OCI-LY1 (cell line): Measurements from ENCODE around the gene LTBP2.

Source experiments
- H2AFZ ChIP-seq: fragments of 200-600 bp; sonication (generic), shearing (Covaris generic); 2 replicates; pipeline ENCODE4 v1.6.0; 2014; ENCODE audit warnings: antibody characterized with exemption, mild to moderate bottlenecking, low read length
- H3F3A ChIP-seq: fragments of 200-600 bp; sonication (generic), shearing (Covaris generic); 2 replicates; pipeline ENCODE4 v1.6.0; 2014; ENCODE audit warnings: mild to moderate bottlenecking, antibody characterized with exemption, low read length, moderate library complexity; ENCODE audit not compliant: insufficient read depth
- H3K27ac ChIP-seq: fragments of 200-600 bp; sonication (generic); 2 replicates; pipeline ENCODE4 v1.5.1; 2014; ENCODE audit warnings: low read length, mixed run types, mild to moderate bottlenecking, low read depth; ENCODE audit not compliant: poor library complexity, severe bottlenecking
- H3K27me3 ChIP-seq: fragments of 200-600 bp; sonication (generic); 2 replicates; pipeline ENCODE4 v1.6.0; 2014; ENCODE audit warnings: antibody characterized with exemption, mild to moderate bottlenecking, low read length, moderate library complexity; ENCODE audit not compliant: insufficient read depth
- H3K36me3 ChIP-seq: fragments of 200-600 bp; sonication (generic); 2 replicates; pipeline ENCODE4 v1.6.1; 2014; ENCODE audit warnings: mild to moderate bottlenecking, antibody characterized with exemption, low read length, moderate library complexity, mixed read lengths; ENCODE audit not compliant: insufficient read depth
- H3K4me1 ChIP-seq: fragments of 200-600 bp; sonication (generic); 2 replicates; pipeline ENCODE4 v1.5.1; 2014; ENCODE audit warnings: mild to moderate bottlenecking, low read length, moderate library complexity; ENCODE audit not compliant: insufficient read depth, severe bottlenecking
- H3K4me2 ChIP-seq: fragments of 200-600 bp; sonication (generic), shearing (Covaris generic); 2 replicates; pipeline ENCODE4 v1.6.1; 2014; ENCODE audit warnings: low read length
- H3K4me3 ChIP-seq: fragments of 200-600 bp; sonication (generic); 2 replicates; pipeline ENCODE4 v1.5.1; 2014; ENCODE audit warnings: low read length, low read depth, mild to moderate bottlenecking, mixed read lengths; ENCODE audit not compliant: poor library complexity, severe bottlenecking
- H3K79me2 ChIP-seq: fragments of 200-600 bp; shearing (Covaris generic); 2 replicates; pipeline ENCODE4 v1.6.1; 2016; ENCODE audit warnings: mixed run types, low read length, mixed read lengths; ENCODE audit not compliant: insufficient read depth
- H3K9ac ChIP-seq: fragments of 200-600 bp; sonication (generic), shearing (Covaris generic); 2 replicates; pipeline ENCODE4 v1.6.1; 2014; ENCODE audit warnings: mild to moderate bottlenecking, low read length, mixed read lengths
- H3K9me2 ChIP-seq: fragments of 200-600 bp; sonication (generic), shearing (Covaris generic); 2 replicates; pipeline ENCODE4 v1.6.1; 2014; ENCODE audit warnings: low read depth, mild to moderate bottlenecking, low read length, mixed read lengths
- H3K9me3 ChIP-seq: fragments of 200-600 bp; shearing (Covaris generic); 2 replicates; pipeline ENCODE4 v1.6.1; 2014; ENCODE audit warnings: low read length, mixed read lengths
- H4K20me1 ChIP-seq: fragments of 200-600 bp; sonication (generic), shearing (Covaris generic); 2 replicates; pipeline ENCODE4 v1.6.0; 2016; ENCODE audit warnings: mild to moderate bottlenecking, low read length; ENCODE audit not compliant: insufficient read depth
- EZH2 ChIP-seq: fragments of 200-600 bp; sonication (generic), shearing (Covaris generic); IDR thresholded peaks from 2 replicates; pipeline ENCODE4 v1.8.0; 2017; ENCODE audit warnings: borderline replicate concordance, mixed run types, mild to moderate bottlenecking, antibody characterized with exemption, low read length, moderate library complexity, mixed read lengths
- TF ChIP-seq, protein P1 (sequence below): fragments of 200-600 bp; sonication (generic), shearing (Covaris generic); IDR thresholded peaks from 2 replicates; pipeline ENCODE4 v1.5.1; 2017; ENCODE audit warnings: mild to moderate bottlenecking, antibody characterized with exemption, low read length, moderate library complexity, mixed read lengths

The LTBP2 gene

GRCh38 chr14:74654931-74655330 is 42.9 kb upstream of the LTBP2 start:
- H3K9ac ChIP-seq: no peak overlapping the region
- no peak overlapping the region for H2AFZ ChIP-seq
- no peaks in the 10 kb centered on the region for H3K27me3 ChIP-seq
- H3K4me1 ChIP-seq: no peaks in the 10 kb centered on the region
- no peaks in the 10 kb centered on the region for H3K9me2 ChIP-seq
- no peaks in the 10 kb centered on the region for H3F3A ChIP-seq
- H3K4me3 ChIP-seq: no peak overlapping the region
- H3K36me3 ChIP-seq: peaks cover under 1% of the 10 kb centered on the region; the same call in 1 of the 2 replicates
- H3K4me2 ChIP-seq: no peak overlapping the region
- no peak overlapping the region for H3K27ac ChIP-seq
- H4K20me1 ChIP-seq: no peaks in the 10 kb centered on the region
- H3K79me2 ChIP-seq: no peaks in the 10 kb centered on the region
- no peaks in the 10 kb centered on the region for H3K9me3 ChIP-seq
- TF ChIP-seq, protein P1, sequence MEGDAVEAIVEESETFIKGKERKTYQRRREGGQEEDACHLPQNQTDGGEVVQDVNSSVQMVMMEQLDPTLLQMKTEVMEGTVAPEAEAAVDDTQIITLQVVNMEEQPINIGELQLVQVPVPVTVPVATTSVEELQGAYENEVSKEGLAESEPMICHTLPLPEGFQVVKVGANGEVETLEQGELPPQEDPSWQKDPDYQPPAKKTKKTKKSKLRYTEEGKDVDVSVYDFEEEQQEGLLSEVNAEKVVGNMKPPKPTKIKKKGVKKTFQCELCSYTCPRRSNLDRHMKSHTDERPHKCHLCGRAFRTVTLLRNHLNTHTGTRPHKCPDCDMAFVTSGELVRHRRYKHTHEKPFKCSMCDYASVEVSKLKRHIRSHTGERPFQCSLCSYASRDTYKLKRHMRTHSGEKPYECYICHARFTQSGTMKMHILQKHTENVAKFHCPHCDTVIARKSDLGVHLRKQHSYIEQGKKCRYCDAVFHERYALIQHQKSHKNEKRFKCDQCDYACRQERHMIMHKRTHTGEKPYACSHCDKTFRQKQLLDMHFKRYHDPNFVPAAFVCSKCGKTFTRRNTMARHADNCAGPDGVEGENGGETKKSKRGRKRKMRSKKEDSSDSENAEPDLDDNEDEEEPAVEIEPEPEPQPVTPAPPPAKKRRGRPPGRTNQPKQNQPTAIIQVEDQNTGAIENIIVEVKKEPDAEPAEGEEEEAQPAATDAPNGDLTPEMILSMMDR: no peak
- no peak for TF ChIP-seq EZH2

DNA sequence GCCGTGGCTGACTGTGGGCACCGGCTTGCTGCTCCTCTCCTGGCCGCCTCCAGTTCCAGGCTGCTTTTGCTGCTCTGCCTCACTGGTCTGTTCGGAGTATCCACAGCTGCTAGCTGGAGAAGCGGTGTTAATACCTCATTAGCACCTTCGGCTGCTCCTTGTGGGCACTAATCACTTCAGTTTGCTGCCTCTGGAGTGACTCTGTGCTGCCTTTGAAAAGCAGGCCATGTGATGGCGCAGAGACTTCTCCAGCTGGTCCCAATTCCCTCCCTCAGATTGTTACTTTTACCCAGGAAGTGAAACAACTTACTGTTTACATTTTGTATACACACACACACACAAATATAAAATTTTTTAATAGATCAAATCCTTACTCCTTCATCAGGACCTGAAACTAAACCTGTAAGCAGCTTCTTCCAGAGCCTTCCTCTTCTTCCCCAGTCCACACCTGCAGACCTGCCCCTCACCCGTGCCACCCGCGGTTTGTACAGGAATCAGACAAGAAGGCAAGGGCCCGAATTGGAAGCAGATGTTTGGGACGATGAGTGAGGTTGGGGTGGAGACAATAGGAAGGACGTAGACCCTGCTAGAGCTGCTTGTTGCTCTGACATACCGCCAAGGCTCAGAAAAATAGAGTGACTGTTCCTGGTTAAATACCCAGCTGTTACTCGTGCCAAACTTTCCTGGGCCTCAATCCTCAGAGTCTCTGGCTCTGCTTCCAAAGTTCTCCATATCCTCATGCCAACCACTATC is 41.5 kb upstream of the LTBP2 start:
- no peak for TF ChIP-seq EZH2
- TF ChIP-seq, protein P1: no peak
- no peak overlapping the region for H3K9ac ChIP-seq
- H3F3A ChIP-seq: no peaks in the 10 kb centered on the region
- H3K27me3 ChIP-seq: peaks cover 4% of the 10 kb centered on the region; the same call in 1 of the 2 replicates
- H3K9me3 ChIP-seq: no peaks in the 10 kb centered on the region
- H3K27ac ChIP-seq: no peak overlapping the region
- H3K4me2 ChIP-seq: no peak overlapping the region
- no peaks in the 10 kb centered on the region; the same call in 1 of the 2 replicates for H3K36me3 ChIP-seq
- H3K4me3 ChIP-seq: no peak overlapping the region
- no peaks in the 10 kb centered on the region for H3K9me2 ChIP-seq
- no peak overlapping the region for H2AFZ ChIP-seq
- no peaks in the 10 kb centered on the region for H3K4me1 ChIP-seq
- no peaks in the 10 kb centered on the region for H3K79me2 ChIP-seq
- no peaks in the 10 kb centered on the region for H4K20me1 ChIP-seq

DNA sequence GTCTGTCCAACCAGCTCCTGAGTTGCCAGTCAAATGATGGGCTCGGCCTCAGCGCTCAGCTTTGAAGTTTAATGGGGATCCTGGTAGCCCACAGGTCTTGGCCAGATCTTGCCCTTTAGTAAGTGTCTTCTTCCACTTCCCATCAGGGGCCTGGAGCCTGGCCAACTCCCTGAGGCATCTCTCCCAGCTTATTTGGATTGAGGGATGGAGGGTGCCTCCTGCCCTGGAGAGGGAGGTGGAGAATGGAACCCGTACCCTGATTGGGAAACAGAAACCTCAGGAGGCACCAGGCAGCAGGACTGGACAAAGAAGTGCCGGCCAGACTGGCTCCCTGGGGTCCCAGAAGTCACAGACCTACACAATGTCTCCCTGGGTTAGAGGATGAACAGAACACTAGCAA is 40.5 kb upstream of the LTBP2 start:
- H3K4me1 ChIP-seq: no peaks in the 10 kb centered on the region
- no peak overlapping the region for H3K27ac ChIP-seq
- no peaks in the 10 kb centered on the region for H3K9me2 ChIP-seq
- H3K9ac ChIP-seq: no peak overlapping the region
- H3K79me2 ChIP-seq: no peaks in the 10 kb centered on the region
- H3K36me3 ChIP-seq: no peaks in the 10 kb centered on the region; the same call in 1 of the 2 replicates
- H2AFZ ChIP-seq: no peak overlapping the region
- no peaks in the 10 kb centered on the region for H3K9me3 ChIP-seq
- no peak for TF ChIP-seq EZH2
- TF ChIP-seq, protein P1: no peak
- no peaks in the 10 kb centered on the region for H3F3A ChIP-seq
- H4K20me1 ChIP-seq: no peaks in the 10 kb centered on the region
- no peak overlapping the region for H3K4me3 ChIP-seq
- H3K4me2 ChIP-seq: no peak overlapping the region
- H3K27me3 ChIP-seq: peaks cover 4% of the 10 kb centered on the region; the same call in 1 of the 2 replicates
